Sigmoid colon (tissue), 4 donors: ENCODE measurements around the gene TMPRSS13.

Experiments
- POLR2A ChIP-seq, 2 donors: fragments of 450-650 bp; IDR thresholded peaks; one replicate each; pipeline ENCODE4 v1.6.1; 2016; ENCODE audit warnings: antibody characterized with exemption in 2 of 2, mild to moderate bottlenecking in 2 of 2, moderate library complexity in 2 of 2
- POLR2AphosphoS5 ChIP-seq, 4 donors: sonication (generic); formaldehyde crosslinking; IDR thresholded peaks; one replicate each; pipeline ENCODE4 v1.6.1; 2017; ENCODE audit warnings: antibody characterized with exemption in 4 of 4
- TF ChIP-seq, protein P1 (sequence below), 4 experiments: fragments of 450-650 bp in 3 of 4; fragments of 200-600 bp in 1 of 4; IDR thresholded peaks; one replicate each; pipeline ENCODE4 v1.5.1; 2016 to 2019; ENCODE audit warnings: antibody characterized with exemption in 4 of 4, mild to moderate bottlenecking in 3 of 4, moderate library complexity in 2 of 4

DNA sequence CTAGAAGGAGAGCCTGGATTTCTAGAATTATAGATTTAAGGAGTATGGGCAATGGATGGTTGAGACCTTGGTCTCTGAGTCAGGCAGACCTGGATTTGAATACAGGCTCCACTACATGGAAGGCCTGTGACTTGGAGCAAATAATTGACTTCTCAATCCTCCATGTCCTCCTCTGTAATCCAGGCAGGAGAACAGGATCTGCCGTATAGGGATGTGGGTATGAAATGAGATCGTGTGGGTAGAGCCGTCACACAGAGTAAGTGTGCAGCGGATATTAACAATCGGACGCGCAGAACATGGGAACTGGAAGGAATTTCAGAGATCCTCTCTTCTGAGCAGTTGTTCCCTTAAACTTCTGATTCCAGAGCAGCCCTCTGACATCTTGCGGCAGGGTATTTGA is 11.5 kb upstream of the TMPRSS13 start:
- TF ChIP-seq, protein P1, sequence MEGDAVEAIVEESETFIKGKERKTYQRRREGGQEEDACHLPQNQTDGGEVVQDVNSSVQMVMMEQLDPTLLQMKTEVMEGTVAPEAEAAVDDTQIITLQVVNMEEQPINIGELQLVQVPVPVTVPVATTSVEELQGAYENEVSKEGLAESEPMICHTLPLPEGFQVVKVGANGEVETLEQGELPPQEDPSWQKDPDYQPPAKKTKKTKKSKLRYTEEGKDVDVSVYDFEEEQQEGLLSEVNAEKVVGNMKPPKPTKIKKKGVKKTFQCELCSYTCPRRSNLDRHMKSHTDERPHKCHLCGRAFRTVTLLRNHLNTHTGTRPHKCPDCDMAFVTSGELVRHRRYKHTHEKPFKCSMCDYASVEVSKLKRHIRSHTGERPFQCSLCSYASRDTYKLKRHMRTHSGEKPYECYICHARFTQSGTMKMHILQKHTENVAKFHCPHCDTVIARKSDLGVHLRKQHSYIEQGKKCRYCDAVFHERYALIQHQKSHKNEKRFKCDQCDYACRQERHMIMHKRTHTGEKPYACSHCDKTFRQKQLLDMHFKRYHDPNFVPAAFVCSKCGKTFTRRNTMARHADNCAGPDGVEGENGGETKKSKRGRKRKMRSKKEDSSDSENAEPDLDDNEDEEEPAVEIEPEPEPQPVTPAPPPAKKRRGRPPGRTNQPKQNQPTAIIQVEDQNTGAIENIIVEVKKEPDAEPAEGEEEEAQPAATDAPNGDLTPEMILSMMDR (IDR thresholded peaks at IDR 0.05), result no peak
- TF ChIP-seq POLR2AphosphoS5 (IDR thresholded peaks at IDR 0.05) (no peak), POLR2A (IDR thresholded peaks at IDR 0.05) (no peak)
